Measurements from ENCODE around the gene TUBB6.

- no peak for TF ChIP-seq CTCF (IDR thresholded peaks at IDR 0.05; ENCODE audit: low read length)
- no peak for TF ChIP-seq EZH2 (IDR thresholded peaks at IDR 0.05; ENCODE audit: borderline replicate concordance, low read length)
These were observed 58.7 kb downstream of the TUBB6 start for GRCh38 chr18:12366784-12367183.
